H9 (cell line): ENCODE results near the gene UQCR10. TPM values are rescaled to one million over a fixed set of nuclear protein-coding genes. Genes with fewer than 3 reads are reported as not detected.

Experiments used
- DNase-seq: peaks from one replicate; pipeline ENCODE4 v3.0.0-alpha.2; 2017
- H2AFZ ChIP-seq: one replicate; pipeline ENCODE4 v1.6.1; 2013; ENCODE audit warnings: mild to moderate bottlenecking, low read length, control low read depth, moderate library complexity
- H2AK5ac ChIP-seq: 2 replicates; pipeline ENCODE4 v1.6.1; 2013; ENCODE audit warnings: low read length, control low read depth, mixed read lengths; ENCODE audit not compliant: insufficient read length
- H2BK120ac ChIP-seq: one replicate; pipeline ENCODE4 v1.6.1; 2013; ENCODE audit warnings: low read depth, mild to moderate bottlenecking, low read length, control low read depth, inconsistent platforms; ENCODE audit not compliant: poor library complexity, severe bottlenecking
- H2BK12ac ChIP-seq: 2 replicates; pipeline ENCODE4 v1.6.1; 2013; ENCODE audit warnings: low read length, control low read depth, mixed read lengths, low read depth; ENCODE audit not compliant: insufficient read length
- H2BK15ac ChIP-seq: 2 replicates; pipeline ENCODE4 v1.6.1; 2013; ENCODE audit warnings: low read depth, low read length, control low read depth
- H2BK20ac ChIP-seq: one replicate; pipeline ENCODE4 v1.6.1; 2013; ENCODE audit warnings: low read depth, mild to moderate bottlenecking, low read length, control low read depth, inconsistent platforms; ENCODE audit not compliant: poor library complexity, severe bottlenecking
- H2BK5ac ChIP-seq: 2 replicates; pipeline ENCODE4 v1.6.1; 2013; ENCODE audit warnings: low read length, control low read depth, mixed read lengths; ENCODE audit not compliant: insufficient read length
- H3K14ac ChIP-seq: 2 replicates; pipeline ENCODE4 v1.6.1; 2013; ENCODE audit warnings: low read length, control low read depth; ENCODE audit not compliant: insufficient read depth
- H3K18ac ChIP-seq: 2 replicates; pipeline ENCODE4 v1.6.1; 2013; ENCODE audit warnings: low read depth, mild to moderate bottlenecking, mixed read lengths, low read length, control low read depth; ENCODE audit not compliant: insufficient read length
- H3K23ac ChIP-seq: 2 replicates; pipeline ENCODE4 v1.6.1; 2013; ENCODE audit warnings: low read length, control low read depth, mixed read lengths, low read depth; ENCODE audit not compliant: insufficient read length
- H3K23me2 ChIP-seq: 2 replicates; pipeline ENCODE4 v1.6.1; 2013; ENCODE audit warnings: low read depth, mild to moderate bottlenecking, mixed read lengths, low read length, control low read depth; ENCODE audit not compliant: insufficient read length, poor library complexity, severe bottlenecking
- H3K27ac ChIP-seq: 2 replicates; pipeline ENCODE4 v1.5.1; 2013; ENCODE audit warnings: low read length, control low read depth, mixed read lengths, low read depth; ENCODE audit not compliant: insufficient read length
- H3K27me3 ChIP-seq: 2 replicates; pipeline ENCODE4 v1.6.1; 2013; ENCODE audit warnings: low read length, control low read depth, inconsistent platforms; ENCODE audit not compliant: insufficient read depth
- H3K4ac ChIP-seq: 2 replicates; pipeline ENCODE4 v1.6.1; 2013; ENCODE audit warnings: low read depth, mild to moderate bottlenecking, control low read depth, inconsistent platforms, low read length, moderate library complexity
- H3K4me1 ChIP-seq: 2 replicates; pipeline ENCODE4 v1.6.1; 2013; ENCODE audit warnings: low read length, control low read depth, inconsistent platforms; ENCODE audit not compliant: insufficient read depth
- H3K4me2 ChIP-seq: 2 replicates; pipeline ENCODE4 v1.6.1; 2013; ENCODE audit warnings: low read length, control low read depth, mixed read lengths; ENCODE audit not compliant: insufficient read length, insufficient read depth
- H3K56ac ChIP-seq: 2 replicates; pipeline ENCODE4 v1.6.1; 2013; ENCODE audit warnings: low read depth, mild to moderate bottlenecking, mixed read lengths, low read length, control low read depth; ENCODE audit not compliant: insufficient read length
- H3K79me1 ChIP-seq: 2 replicates; pipeline ENCODE4 v1.6.1; 2013; ENCODE audit warnings: low read depth, mild to moderate bottlenecking, moderate library complexity, low read length, control low read depth, inconsistent platforms; ENCODE audit not compliant: insufficient read depth, poor library complexity, severe bottlenecking
- H3K79me2 ChIP-seq: 2 replicates; pipeline ENCODE4 v1.6.1; 2013; ENCODE audit warnings: low read length, control low read depth, inconsistent platforms; ENCODE audit not compliant: insufficient read depth
- H3K9ac ChIP-seq: 2 replicates; pipeline ENCODE4 v1.6.1; 2013; ENCODE audit warnings: low read length, control low read depth, mixed read lengths; ENCODE audit not compliant: insufficient read length; ENCODE audit errors: extremely low read depth
- H3K9me3 ChIP-seq: one replicate; pipeline ENCODE4 v1.6.1; 2013; ENCODE audit warnings: low read depth, low read length, inconsistent platforms; ENCODE audit not compliant: control insufficient read depth
- H3T11ph ChIP-seq: one replicate; pipeline ENCODE4 v1.6.1; 2013; ENCODE audit warnings: mild to moderate bottlenecking, low read length, control low read depth, inconsistent platforms
- H4K20me1 ChIP-seq: one replicate; pipeline ENCODE4 v1.6.1; 2013; ENCODE audit not compliant: control insufficient read depth, insufficient read length, insufficient read depth
- H4K5ac ChIP-seq: 2 replicates; pipeline ENCODE4 v1.6.1; 2013; ENCODE audit warnings: low read depth, mild to moderate bottlenecking, mixed read lengths, low read length, control low read depth; ENCODE audit not compliant: insufficient read length
- H4K8ac ChIP-seq: replicated peaks from 2 replicates; pipeline ENCODE4 v1.6.1; 2013; ENCODE audit warnings: low read length, control low read depth, mixed read lengths, low read depth; ENCODE audit not compliant: insufficient read length
- H4K91ac ChIP-seq: 2 replicates; pipeline ENCODE4 v1.6.1; 2013; ENCODE audit warnings: low read depth, mild to moderate bottlenecking, moderate library complexity, mixed read lengths, low read length, control low read depth; ENCODE audit not compliant: insufficient read length
- H3K27ac Mint-ChIP-seq, 3 experiments: 2 replicates in 2 of 3; 3 replicates in 1 of 3; pipeline ENCODE4 v1.8.0; 2020 to 2021; ENCODE audit warnings: mixed read lengths in 3 of 3, mild to moderate bottlenecking in 1 of 3, moderate library complexity in 1 of 3
- H3K27me3 Mint-ChIP-seq: 2 replicates; pipeline ENCODE4 v1.8.0; 2021; ENCODE audit warnings: low read depth, mild to moderate bottlenecking, moderate library complexity, mixed read lengths
- H3K36me3 Mint-ChIP-seq, 3 experiments: 2 replicates in 2 of 3; 3 replicates in 1 of 3; pipeline ENCODE4 v1.8.0; 2020 to 2021; ENCODE audit warnings: low read depth in 3 of 3, mixed read lengths in 3 of 3; ENCODE audit not compliant: insufficient read depth in 1 of 3
- H3K4me1 Mint-ChIP-seq, 2 experiments: 2 replicates each; pipeline ENCODE4 v1.8.0; 2020; ENCODE audit warnings: mixed read lengths in 2 of 2
- H3K4me3 Mint-ChIP-seq, 2 experiments: 2 replicates in 1 of 2; 3 replicates in 1 of 2; pipeline ENCODE4 v1.8.0; 2020 to 2021; ENCODE audit warnings: mild to moderate bottlenecking in 2 of 2, mixed read lengths in 2 of 2, moderate library complexity in 1 of 2
- H3K9me3 Mint-ChIP-seq, 2 experiments: 2 replicates in 1 of 2; 3 replicates in 1 of 2; pipeline ENCODE4 v1.8.0; 2020; ENCODE audit warnings: mild to moderate bottlenecking in 2 of 2, mixed read lengths in 2 of 2, moderate library complexity in 1 of 2
- WGBS: extraction: QIAGEN DNeasy Blood & Tissue Kit; methylation state at CpG from one replicate; pipeline ENCODE4 v1.1.7; 2013; ENCODE audit warnings: missing lambda C conversion rate, low lambda C conversion rate, mixed read lengths; ENCODE audit not compliant: insufficient read length; ENCODE audit errors: extremely low coverage; 5-methylcytosine and 5-hydroxymethylcytosine counted together
- total RNA-seq: library from RNA; stranded (reverse); gene quantifications from 2 replicates; pipeline ENCODE4 v1.2.1, GENCODE V29; 2021
- TF ChIP-seq, protein P1 (sequence below): fragments of 200-600 bp; sonication (generic); conservative IDR thresholded peaks from 3 replicates; pipeline ENCODE4 v1.8.0; 2021; ENCODE audit warnings: antibody characterized with exemption, mild to moderate bottlenecking

The UQCR10 gene
- total RNA-seq, 1 experiment from 2014 or later: 124 TPM

- Histone ChIP-seq H3K27ac (no peak overlapping the region), H2AFZ (no peak overlapping the region)
Measured at GRCh38 chr22:29780220-29780619, 13.1 kb downstream of the UQCR10 start.

More at GRCh38 chr22:29780220-29780619, 13.1 kb downstream of the UQCR10 start:
- no peak overlapping the region for H3K18ac ChIP-seq
- no peak overlapping the region for H4K5ac ChIP-seq
- H3K9ac ChIP-seq: no peak overlapping the region
- H3K4me1 ChIP-seq: no peaks in the 10 kb centered on the region
- H4K8ac ChIP-seq: no peak overlapping the region
- no peaks in the 10 kb centered on the region for H3K9me3 Mint-ChIP-seq
- H2BK15ac ChIP-seq: no peak overlapping the region
- no peak overlapping the region for H3K27ac Mint-ChIP-seq
- H3K9me3 ChIP-seq: no peaks in the 10 kb centered on the region
- no peak overlapping the region for H2BK5ac ChIP-seq
- no peak overlapping the region for H3K14ac ChIP-seq
- H3K23ac ChIP-seq: no peak overlapping the region
- DNase-seq: no peak
- no peaks in the 10 kb centered on the region for H3K79me2 ChIP-seq
- H3K4me3 Mint-ChIP-seq: no peak overlapping the region
- no CpG with 5 or more reads among the region's 5 CpGs for WGBS
- peaks cover 5% of the 10 kb centered on the region for H3K27me3 Mint-ChIP-seq
- peaks cover 7 to 20% of the 10 kb centered on the region in 2 experiments for H3K4me1 Mint-ChIP-seq
- no peaks in the 10 kb centered on the region for H3K27me3 ChIP-seq
- no peaks in the 10 kb centered on the region for H3K36me3 Mint-ChIP-seq
- H2BK12ac ChIP-seq: no peak overlapping the region
- H2BK120ac ChIP-seq: no peak overlapping the region
- H4K91ac ChIP-seq: no peak overlapping the region
- no peak overlapping the region for H3K4ac ChIP-seq
- TF ChIP-seq, protein P1, sequence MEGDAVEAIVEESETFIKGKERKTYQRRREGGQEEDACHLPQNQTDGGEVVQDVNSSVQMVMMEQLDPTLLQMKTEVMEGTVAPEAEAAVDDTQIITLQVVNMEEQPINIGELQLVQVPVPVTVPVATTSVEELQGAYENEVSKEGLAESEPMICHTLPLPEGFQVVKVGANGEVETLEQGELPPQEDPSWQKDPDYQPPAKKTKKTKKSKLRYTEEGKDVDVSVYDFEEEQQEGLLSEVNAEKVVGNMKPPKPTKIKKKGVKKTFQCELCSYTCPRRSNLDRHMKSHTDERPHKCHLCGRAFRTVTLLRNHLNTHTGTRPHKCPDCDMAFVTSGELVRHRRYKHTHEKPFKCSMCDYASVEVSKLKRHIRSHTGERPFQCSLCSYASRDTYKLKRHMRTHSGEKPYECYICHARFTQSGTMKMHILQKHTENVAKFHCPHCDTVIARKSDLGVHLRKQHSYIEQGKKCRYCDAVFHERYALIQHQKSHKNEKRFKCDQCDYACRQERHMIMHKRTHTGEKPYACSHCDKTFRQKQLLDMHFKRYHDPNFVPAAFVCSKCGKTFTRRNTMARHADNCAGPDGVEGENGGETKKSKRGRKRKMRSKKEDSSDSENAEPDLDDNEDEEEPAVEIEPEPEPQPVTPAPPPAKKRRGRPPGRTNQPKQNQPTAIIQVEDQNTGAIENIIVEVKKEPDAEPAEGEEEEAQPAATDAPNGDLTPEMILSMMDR: no peak
- no peaks in the 10 kb centered on the region for H3K23me2 ChIP-seq
- H4K20me1 ChIP-seq: no peaks in the 10 kb centered on the region
- H3T11ph ChIP-seq: no peak overlapping the region
- H3K4me2 ChIP-seq: no peak overlapping the region
- H2AK5ac ChIP-seq: no peak overlapping the region
- H2BK20ac ChIP-seq: no peak overlapping the region
- H3K56ac ChIP-seq: no peak overlapping the region
- H3K79me1 ChIP-seq: no peaks in the 10 kb centered on the region
